SKM-1 (cell line): Measurements from ENCODE around the gene PIK3R5.

Experiments used
- DNase-seq: peaks from one replicate; lab custom pipeline; 2025; ENCODE audit not compliant: unreplicated experiment; lab: John Stamatoyannopoulos, UW

PIK3R5 gene

DNA sequence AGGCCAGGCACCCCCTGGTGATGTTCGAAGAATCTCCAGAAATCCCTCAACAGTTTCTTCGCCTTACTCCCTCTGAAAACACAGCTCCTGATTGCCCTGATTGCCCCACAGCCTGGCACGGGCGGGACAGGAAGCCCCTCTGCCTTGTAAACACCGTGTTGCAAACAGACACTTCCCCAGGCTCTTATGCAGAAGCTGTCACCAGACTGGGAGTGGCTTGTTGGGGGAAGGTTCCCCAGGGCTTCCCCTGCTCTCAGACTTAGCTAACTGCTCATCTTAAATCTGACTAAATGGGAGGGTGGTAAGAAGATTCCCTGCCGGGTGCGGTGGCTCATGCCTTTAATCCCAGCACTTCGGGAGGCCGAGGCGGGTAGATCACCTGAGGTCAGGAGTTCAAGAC is 11.2 kb downstream of the PIK3R5 start:
- DNase-seq: peak; percentile 83

DNA sequence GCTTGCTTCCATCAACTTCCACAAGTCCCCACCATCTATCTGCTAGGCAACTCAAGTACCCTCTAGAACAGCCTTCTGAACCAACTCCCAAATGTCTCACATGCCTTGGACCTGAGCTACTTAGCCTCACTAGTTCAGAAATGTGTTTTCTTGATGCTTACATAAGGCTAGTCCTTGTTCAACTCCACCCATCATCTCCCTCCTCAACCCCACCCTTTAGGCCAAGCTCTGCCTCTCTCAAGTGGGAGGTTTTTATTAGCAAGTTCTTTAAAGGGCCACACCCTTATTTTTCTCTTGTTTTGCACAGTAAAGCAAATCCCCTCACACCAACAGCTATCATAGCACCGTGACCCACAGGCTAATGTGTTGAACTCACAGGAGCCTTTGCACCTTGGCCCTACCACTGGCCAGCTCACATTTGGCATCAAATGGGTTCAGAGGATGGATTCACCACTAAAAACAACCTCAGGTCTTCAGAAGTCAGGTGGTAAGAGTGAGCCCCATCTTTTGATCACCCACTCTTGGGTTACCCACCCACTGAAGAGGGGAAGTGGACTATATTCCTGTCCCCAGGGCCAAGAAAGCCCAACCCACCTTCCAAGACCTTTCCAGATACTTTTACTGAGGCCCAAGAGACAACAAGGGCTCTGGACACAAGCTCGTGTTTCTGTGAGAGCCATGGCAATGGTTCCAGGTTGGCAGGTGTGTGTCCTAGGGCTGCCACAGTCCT is 12.2 kb downstream of the PIK3R5 start:
- no peak for DNase-seq

DNA sequence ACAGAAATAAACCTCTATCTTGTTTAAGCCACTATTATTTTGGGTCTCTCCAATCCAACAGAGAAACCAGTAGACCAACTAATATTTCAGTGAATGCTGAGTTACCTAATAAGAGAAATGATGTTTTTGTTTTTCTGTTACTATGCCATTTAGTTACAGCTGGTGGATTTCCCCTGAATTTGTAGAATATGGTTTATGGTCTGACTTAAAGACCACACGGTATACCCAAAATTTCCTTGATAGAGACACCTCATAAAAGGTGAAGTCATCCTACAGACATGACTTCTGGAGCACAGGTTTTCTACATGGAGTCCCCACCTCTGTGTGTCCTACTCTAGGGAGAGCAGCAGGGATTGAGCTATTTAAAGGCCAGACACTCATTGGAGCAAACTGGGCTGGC is 13.3 kb downstream of the PIK3R5 start:
- no peak for DNase-seq

DNA sequence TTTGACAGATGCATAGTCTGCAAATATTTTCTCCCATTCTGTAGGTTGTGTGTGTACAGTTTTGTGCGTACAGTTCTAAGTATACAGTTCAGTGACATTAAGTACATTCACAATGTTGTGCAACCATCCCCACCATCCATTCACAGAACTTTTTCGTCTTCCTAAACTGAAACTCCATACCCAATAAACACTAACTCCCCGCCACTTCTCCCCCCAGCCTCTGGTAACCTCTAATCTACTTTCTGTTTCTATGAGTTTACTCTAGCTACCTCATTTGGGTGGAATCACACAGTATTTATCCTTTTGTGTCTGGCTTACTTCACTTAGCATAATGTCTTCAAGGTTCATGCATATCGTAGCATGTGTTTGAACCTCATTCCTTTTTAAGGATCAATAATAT is 14.3 kb downstream of the PIK3R5 start:
- no peak for DNase-seq

DNA sequence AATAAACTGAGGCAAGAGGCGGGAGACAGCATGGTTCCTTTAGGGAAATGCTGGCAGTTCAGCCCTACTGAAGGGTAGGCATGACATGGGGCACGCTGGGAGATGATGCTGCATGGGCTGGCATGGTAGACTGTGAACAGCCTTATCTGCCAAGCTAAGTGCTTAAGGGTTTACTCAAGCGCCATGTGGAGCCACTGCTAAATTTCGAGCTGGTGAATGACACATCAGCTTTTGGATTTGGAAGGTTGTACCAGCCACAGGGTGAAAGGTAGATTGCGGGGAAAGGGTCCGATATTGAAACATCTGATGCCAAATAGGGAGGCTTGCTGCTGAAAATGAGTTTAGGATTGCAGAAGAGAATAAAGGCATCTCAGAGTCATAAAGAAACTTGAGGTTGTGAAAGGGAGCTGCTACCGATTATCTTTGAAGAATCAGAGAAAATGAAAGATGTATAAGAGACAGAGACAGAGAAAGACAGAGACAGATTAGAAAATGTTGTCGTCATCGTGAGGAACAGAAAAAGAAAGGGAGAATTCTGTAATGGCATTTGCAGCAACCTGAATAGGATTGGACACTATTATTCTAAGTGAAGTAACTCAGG is 16.3 kb downstream of the PIK3R5 start:
- no peak for DNase-seq

DNA sequence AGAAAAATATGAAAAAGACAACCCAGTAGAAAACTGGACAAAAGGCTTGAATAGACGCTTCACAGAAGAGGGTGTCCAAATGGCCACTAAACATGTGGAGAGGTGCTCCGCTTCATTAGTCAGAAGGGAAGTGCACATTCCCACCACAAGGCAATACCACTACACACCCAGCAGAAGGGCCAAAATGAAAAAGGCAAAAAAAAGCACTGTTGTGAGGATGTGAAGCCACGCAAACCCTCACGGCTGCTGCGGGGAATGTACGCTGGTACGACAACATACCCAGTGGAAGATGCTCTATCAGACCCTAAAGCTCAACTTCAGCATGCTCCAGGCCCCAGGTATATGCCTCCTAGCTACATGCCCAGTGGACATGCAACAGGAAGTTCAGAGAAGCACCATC is 17.0 kb downstream of the PIK3R5 start:
- DNase-seq: no peak

DNA sequence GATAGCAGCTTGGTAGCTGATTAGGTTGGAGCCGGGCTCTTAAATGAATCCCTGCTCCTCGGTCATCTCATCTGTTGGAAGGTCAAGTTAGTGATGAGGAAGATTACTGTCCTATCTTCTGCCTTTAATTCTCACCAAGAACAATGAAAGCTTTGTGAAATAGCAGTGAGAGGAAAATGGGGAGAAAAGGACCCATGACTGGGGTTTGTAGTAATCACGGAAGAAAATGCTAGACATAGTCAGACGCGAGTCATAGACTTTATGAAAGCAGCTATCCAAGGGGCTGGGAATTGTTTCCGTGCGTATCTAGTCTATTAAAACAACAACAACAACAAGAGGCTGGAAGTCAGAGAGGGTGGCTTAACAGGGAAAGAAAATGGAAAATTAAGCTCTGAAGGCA is 18.3 kb downstream of the PIK3R5 start:
- DNase-seq: no peak

DNA sequence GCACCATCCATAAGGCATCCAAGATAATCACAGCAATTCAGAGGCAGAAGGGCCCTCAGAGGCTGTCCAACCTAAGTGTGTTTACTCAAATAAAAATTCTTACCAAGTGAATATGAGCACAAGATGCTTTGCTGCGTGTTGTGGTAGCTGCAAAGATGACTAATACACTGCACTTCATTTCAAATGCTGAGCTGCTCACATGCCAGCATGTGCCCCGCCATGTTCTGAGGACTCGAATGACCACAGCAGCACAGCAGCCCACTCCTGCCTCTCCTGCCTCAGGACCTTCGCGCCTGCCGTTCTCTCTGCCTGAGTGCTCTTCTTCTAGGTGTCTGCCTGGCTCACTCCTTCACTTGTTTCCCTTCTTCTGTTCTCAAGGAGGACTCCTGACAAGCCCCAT is 19.0 kb downstream of the PIK3R5 start:
- no peak for DNase-seq

DNA sequence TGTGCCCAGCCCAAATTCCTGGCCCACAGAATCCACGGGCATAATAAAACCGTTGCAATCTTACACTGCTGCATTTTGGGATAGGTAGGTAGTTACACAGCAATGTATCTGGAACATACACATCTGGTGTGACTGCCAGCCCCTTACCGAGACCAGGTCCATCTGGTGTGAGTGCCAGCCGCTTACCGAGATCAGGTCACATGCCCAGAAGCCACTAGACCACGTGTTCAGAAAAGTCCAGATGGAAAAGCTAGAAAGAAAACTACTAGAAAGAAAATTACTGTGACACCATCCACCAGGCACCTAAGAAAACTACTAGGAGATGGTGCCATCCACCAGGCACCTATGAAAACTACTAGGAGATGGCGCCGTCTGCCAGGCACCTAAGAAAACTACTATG is 19.4 kb downstream of the PIK3R5 start:
- DNase-seq: no peak

DNA sequence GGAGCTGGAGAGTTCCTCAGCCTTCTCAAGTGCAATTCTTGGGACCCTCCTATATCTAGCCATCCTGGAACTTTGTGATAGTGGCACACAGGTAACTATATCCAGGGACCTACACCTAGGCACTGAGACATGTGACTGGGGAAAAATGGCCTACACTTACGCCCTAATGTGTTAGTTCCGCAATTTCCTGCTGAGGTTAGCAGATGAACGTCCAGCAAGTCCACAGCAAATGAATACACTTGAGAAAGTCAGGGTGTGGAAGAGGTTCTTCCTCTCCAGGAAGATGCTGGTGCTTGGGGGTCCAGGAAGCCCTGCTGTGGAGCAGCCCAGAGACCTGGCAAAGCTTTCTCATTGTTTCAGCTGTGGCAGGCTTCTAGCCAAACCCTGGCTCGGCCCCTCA is 20.8 kb downstream of the PIK3R5 start:
- DNase-seq: no peak

DNA sequence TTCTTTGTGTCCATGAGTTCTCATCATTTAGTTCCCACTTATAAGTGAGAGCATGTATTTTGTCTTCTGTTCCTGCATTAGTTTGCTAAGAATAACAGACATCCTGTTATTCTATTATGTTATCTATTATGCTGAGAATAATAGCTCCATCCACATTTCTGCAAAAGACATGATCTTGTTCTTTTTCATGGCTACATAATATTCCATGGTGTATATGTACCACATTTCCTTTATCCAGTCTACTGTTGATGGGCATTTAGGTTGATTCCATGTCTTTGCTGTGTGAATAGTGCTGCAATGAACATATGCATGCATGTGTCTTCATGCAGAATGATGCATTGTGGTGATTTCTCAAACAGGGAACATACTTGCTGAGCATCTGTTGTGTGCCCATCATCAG is 21.4 kb downstream of the PIK3R5 start:
- DNase-seq: no peak

DNA sequence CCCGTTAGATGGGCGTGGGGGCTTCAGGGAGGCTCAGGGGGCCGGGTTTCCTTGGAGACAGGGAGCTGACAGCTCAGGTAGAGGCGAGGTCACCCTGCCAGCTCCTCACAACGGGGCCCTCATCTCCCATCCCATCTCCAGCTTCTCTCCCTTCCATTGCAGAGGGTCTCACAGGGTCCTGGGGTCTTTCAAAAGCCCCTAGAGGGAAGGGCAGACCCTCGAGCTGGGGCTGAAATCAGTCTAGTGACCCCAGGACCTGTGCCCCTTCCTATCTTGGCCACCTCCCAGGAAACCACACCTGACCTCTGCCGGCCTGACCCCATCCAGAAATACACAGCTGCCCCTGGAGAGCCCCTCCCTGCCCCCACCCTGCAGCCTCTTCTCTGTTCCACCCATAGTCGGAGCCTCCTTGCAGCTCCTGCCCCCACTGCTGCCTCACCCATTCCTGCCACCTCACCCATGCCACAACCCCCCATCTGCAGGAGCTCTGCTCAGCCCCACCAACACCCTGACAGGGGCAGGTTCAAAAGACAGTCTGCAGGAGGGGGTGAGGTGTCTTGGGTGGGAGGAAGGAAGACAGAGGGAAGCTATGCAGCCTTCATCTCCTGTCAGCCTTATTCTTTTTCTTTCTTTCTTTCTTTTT is 23.4 kb downstream of the PIK3R5 start:
- no peak for DNase-seq

DNA sequence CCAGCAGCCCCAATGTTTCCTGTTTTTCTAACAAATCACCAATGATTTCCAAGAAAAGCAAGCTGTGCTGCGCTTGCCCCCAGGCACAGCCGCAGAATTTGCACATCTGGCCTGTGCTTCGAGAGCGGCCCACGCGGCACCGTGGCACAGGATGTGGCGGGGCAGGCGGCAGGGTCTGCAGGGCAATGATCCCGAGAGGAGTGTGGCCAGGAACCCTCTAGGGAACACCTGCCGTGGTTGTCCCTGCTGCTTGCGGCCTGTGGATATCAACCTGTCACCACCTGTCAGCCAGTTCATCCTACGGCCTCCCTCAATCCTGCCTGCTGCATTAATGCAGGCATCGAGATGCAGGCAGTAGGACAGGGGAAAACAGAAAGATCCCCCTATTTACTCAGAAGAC is 24.0 kb downstream of the PIK3R5 start:
- DNase-seq: no peak

DNA sequence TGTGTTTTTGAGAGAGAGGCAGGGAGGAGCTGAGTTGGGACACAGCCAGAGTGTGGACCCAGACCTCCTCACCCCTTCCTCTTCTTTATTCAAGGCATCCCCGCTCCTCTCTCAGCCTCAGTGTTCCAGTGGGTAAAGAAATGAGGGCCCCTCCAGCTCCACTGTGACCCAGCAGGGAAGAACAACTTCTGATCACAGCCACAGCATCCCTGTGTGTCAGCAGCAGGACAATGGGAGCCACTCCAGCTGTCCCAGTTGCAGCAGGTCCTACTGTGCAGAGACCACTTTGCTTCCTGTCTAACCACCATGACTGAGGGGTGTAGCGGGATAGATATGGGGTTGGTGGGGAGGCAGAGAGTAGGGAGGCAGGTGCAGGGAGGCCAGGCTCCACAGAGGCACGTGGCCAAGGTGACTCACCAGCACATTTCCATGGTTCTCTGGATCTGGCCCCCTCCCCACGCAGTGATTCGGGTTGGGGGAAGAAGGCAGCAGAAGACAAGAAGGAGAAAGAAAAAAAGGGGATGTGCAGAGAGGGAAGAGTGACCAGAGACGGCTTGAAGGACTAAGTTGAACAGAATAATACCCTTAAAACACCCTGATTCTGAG is 24.5 kb downstream of the PIK3R5 start:
- no peak for DNase-seq

DNA sequence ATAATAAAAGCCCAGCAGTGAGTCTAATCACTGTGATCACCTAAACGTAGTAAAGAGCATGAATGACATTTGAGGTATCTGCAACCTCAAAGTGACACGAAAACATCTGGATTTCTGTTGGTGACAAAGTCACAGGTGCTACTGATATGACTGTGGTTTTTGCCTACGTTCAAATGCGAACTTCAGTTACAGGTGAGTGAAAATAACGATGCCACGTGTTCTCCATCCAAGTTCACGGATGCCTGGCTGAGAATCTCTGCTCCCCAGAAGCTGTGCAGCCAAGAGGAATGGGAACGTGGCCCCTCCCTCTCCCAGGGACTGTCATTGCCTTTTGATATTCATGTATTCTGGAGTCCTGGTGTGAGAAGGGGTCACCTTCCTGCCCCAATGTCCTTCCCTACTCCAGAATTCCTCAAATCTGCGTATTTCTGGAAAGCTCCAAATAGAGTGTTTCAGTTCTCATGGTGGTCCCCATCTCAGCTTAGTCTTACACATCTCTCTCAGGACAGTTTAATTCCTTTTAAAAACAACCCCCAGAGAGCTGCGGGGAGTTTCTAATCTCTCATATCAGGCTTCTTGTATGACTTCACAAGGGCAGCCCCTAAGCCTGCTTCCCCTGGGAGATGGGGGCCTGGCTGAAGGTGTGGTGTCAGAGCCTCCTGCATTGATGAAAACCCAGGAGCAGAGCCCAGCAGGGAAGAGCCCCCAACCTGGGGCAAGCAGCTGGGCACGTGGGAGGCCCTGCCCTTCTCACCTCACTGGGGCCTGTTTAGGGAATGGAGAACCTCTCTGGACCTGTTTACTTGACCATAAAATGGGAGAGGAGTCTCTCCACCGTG is 25.8 kb downstream of the PIK3R5 start:
- no peak for DNase-seq

DNA sequence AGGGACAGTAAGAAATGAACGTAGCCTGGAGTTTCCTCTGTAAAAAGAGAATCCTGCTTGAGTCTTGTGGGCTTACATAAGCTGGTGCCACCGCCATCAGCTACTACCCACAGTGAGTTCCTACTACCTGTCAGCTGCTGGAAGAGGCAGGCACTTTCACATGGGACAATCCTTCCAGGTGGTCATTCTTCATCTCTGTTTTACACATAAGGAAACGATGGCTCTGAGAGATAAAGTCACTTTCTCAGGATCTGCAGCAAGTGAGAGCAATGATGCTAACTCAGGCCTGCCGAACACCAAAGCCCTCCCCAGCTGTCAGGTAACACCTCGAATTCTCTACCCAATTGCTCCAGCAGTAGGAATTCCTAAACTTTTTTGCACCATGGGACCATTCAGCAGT is 26.6 kb downstream of the PIK3R5 start:
- DNase-seq: no peak

DNA sequence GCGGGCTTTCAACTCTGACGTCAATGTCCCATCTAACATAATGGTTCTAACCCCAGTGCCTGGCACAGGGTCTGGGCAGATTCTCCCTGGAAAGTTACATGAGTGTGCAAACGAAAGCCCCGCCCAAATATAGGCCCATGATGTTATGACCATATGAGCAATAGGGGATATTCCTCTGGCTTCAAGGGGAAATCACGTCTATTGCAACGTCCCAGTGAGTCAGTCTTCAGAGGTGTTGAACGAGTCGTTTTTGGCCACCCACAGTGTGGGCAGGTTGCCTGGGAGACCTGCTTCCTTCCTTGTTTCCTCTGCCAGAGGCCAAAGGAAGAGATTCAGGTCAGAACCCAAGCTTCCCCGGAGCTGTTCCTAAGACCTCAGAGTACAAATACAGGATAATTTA is 30.3 kb downstream of the PIK3R5 start:
- DNase-seq: peak; percentile 44

DNA sequence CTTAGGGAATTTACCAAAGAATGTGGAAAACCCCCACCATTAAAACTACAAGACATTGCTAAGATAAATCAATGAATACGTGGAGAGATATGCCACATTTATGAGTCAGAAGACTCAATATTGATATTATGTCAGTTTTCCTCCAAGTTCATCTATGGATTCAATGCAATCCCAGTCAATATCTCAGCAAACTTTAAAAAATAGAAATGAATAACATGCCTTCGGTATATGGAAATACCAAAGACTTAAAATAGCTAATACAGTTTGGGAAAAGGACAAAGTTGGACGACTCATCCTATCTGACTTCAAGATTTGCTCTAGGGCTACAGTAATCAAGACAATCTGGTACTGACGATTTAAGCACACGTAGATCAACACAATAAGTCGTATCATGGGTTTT is 31.2 kb downstream of the PIK3R5 start:
- DNase-seq: no peak

DNA sequence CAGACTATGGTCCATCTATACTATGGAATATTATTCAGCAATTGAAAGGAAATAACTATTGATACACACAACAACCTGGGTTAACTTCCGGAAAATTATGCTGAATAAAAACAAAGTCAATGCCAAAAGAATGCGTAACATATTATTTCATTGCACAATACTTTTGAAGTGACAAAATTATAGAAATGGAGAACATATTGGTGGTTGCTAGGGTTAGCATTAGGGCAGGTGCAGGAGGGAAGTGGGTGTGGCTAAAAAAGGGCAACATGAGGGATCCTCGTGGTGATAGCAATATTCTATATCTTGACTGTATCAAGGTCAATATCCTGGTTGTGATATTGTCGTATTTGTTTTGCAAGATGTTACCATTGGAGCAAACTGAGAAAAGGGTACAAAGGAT is 34.9 kb downstream of the PIK3R5 start:
- DNase-seq: no peak

DNA sequence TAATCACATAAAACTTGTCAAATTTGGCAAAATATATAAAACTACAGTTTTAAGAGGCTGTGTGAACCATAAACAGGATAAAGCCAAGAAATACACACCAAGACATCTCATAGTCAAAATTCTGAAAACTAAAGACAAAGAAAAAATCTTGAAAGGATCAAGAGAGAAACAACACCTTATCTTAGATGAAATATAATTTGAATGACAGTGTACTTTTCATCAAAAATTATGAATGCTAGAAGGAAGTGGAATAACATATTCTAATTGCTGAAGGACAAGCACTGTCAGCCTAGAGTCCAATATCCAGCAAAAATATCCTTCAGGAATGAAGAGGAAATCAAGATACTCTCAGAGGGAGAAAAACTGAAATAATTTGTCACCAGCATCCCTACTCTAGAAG is 37.2 kb downstream of the PIK3R5 start:
- no peak for DNase-seq

DNA sequence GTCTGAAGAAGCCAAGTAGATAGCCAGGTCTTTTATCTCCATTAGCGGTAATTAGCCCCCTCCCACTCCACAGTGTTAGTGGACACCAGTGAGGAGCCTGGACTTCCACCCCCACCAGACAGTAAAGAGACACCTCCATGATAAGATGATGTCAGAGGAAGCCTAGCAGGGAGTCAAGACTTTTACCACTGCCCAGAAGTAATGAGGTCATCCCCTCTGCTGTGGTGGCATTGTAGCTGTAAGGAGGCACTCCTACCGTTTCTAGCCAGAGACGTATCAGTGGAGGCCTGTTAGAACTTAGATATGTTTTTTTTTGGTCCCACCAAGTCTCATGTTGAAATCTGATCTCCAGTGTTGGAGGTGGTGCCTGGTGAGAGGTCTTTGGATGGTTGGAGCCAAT is 38.1 kb downstream of the PIK3R5 start:
- DNase-seq: no peak
